GM19240 (cell line): Measurements from ENCODE around the gene HOXD8.

Experiments used
- DNase-seq: peaks from one replicate; pipeline ENCODE4 v3.0.0; 2011; ENCODE audit warnings: low spot score; ENCODE audit not compliant: insufficient read length

HOXD8 gene

DNA sequence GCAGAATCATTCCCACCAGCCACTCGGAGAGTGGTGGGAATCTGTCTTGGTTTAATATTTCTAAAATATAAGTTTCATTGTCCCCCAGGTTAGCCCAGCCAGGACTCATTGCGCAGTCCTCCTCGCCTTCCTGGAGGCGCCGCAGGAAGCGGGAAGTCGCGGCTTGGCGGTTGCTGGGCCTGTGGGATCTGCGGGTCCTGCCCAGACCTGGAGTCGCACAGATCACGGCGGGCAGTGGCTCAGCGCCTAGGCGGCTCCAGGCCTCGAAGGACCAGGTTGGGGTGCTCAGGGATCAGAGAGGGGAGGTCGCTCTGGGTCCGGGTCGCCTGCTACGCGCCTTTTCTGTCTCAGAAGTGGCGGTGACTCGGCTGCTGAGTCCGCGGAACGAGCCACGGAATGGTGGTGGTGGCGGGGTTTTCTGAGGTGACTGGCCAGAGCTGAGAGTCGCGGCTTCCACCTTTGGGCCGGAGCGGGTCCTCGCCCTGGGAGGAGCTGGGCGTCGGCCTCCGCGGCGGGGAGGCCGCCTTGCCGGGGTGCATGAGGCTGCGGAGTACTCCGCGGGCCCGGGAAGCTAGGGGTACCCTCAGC is 30.3 kb downstream of the HOXD8 start:
- no peak for DNase-seq

GRCh38 chr2:176160251-176160985 is 30.9 kb downstream of the HOXD8 start:
- DNase-seq = no peak

DNA sequence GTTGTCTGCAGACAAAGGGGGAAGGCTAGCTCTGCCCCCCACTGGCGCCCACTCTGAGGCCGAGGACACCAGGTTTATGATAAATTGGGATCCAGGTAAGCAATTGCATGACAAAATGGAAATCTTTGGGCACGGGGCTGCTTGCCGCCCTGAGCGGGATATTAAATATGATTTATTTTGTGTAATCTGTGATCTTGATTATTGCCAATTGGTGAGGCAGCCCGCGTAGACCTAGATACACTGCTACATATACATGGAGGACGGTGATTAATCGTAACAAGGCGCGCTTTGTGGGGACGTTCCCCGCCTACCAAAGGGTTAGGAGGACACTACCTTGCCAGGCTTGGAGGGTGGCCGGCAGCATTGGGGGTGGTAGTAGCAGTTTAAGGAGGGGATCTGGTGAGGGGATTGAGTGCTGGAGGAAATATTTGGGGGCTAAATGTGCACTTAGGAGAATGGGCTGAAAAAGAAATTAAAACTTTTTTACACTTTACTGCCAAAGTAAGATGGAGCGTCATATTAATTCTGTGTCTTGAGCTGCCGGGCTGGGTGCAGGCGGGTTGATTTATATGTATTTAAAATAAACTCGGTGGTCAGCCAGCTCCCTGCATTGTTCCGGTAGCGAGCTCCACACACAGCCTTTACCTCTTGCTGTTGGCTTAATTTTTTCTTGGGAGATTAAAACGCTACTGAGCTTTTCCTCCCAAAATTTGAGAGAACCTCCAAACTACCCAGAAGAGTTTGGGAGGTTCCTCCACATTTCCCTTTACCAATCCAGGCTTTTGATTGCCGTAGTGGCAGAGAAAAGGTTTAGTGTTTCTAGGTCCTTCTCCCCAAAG is 31.7 kb downstream of the HOXD8 start:
- DNase-seq = no peak

DNA sequence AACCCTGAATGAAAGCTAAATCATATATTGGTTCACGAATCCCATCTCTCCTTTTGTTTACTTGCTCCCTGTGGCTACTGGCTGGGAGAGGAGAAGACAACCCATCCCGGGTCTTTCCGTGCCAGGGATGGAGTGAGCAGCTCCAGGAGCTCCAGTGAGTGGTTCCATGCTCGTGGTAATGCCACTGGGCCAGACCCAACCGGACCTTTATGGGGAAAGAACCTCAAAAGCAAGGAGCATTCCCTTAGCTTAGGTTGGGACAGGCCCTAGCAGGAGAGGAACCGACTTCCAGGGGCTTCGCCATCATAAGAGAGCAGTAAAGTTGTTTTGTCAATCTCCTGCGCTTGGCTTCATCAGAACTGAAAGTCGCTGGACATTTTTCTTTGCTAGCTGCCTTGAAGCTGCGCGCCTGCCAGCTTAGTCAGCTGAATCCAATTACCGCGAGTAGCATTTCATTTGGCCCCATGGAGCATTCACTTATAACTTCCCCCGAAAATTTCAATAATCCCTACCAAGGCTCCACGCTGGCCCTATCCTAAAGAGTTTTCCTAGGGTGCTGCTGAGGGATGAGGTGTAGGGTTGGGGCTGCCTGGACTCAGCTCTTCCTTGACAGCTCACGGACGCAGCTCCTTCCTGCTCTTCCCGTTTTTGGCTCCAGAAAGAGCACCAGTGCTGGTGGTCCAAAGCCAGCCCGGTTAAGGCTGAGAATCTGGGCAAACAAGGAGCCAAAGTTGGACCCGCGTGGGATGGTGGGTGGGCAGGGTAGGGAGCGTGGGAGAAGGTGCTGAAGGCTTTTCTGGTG is 32.5 kb downstream of the HOXD8 start:
- DNase-seq = no peak

- no peak for DNase-seq
These were observed 33.6 kb downstream of the HOXD8 start for GRCh38 chr2:176162911-176163671.

GRCh38 chr2:176163672-176164056 is 34.2 kb downstream of the HOXD8 start:
- no peak for DNase-seq

DNA sequence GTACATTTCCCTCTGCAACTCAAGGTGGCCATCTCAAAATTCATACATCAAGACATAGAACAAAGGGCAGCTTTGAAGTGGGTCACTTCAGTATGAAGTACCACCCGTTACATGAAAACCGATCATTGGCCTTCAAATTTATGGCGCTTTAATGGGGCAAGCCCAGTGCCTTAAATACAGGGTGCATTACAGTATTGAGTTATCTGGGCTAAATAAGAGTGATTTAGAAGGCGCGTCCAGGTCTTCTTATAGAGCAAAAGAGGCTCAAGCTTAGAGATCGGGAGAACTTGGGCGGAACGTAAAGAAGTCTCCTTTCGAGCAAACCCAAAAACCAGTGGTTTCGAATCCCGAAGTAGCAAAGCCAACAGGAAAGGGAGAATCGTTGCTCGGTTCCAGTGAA is 34.7 kb downstream of the HOXD8 start:
- no peak for DNase-seq

DNA sequence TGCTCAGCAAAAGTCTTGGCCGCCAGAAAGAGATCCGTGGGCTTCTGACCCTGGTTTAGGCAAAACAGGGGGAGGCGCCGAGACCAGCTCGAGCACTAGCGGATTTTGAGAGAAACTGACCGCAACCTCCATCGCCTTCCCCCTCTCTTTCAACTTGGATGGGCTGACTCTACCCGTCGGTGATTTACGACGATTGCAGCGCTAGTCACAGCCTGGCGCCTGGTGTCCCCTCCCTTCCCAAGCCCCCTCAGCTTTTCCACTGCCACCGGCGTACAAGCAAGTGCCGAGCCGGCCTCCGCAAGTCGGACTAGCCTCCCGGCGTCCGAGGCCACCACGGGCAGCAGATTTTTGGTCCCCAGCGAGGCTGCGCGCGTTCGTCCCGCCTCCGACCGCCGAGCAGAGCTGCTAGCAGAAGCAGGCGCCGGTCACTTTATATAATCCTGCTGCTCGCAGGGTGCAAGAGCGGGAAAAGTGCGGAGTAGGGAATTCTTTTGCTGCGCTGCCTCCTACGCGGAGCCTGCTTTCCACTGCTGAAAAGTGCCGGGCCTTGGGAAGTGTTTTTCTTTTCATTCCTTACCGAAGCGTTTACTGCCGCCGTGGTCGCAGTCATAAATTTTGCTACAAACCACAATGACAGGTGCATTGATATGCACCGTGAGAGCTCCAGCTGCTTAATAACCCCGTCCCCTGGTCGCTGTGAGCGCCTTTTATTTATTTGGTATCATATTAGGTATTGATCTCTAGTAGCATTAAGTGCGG is 35.3 kb downstream of the HOXD8 start:
- DNase-seq = no peak

DNA sequence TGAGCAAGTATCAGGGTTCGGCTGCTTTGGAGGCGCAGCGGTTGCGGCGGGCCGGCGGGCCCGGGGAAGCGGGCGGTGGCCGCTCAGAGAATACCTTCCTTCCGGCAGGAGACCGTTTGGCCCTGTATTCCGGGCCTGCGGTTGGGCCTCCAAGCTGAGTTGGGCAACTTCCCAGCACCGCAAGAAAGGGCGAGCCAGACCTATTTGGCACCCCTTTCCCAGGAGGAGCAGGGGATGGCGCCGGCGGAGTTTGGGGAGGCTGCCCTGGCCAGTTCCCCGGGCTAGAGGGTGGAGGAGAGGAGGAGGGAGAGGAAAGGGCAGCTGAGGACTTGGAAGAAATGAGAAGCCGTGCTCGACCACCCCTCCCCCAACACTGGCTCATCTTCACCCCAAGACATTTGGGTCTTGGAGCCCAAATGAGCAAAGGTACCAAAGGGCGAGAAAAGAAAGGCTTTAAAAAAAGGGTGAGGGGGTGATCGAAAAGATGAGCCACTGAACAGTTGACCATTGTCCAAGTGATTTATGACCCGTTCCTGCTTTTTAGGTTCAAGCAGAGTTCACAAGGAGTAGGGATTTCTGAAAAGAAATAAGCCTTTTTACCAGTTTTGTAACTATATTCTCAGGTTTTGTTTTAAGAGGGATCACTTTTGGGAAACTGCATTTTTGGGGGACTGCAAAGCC is 36.0 kb downstream of the HOXD8 start:
- no peak for DNase-seq

DNA sequence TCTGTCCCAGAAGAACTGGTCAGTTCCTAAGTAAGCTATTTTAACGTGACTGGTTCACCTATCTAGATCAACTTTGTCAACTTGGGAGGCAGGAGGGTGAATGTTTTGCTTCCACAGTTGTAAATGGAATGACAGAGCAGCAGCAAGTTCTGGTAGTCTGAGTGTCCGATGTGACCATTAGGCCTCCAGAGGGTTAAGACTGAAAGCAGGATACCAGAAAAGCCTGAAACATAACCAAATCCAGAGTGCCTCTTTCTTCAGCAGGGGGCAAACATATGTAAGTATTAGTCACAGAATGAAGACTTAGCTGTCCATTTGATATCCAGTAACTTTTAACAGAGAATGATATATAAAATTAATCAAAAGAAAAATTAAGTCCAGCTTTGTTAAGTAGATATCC is 36.8 kb downstream of the HOXD8 start:
- no peak for DNase-seq

GRCh38 chr2:176167398-176167797 is 37.9 kb downstream of the HOXD8 start:
- DNase-seq = no peak

GRCh38 chr2:176169181-176169580 is 39.7 kb downstream of the HOXD8 start:
- DNase-seq = no peak

DNA sequence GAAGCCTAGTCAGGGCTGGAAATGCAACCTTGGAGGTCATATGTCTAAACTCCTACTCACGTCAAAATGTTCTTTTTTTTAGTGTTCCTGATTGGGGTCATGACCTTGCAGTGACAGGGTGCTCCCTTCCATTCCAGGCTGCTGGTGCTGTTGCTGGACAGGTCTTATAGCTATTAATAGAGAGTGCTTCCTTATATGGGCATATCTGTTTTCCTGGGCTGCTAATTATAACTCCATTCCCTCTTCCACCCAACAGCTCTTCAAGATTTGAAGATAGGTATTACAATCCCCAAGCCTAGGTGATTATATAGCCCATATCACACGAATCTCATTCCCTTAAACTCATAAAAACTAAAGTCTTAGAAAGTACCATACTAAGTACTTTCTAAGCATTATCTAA is 40.2 kb downstream of the HOXD8 start:
- DNase-seq = no peak

GRCh38 chr2:176170602-176171305 is 41.2 kb downstream of the HOXD8 start:
- no peak for DNase-seq

DNA sequence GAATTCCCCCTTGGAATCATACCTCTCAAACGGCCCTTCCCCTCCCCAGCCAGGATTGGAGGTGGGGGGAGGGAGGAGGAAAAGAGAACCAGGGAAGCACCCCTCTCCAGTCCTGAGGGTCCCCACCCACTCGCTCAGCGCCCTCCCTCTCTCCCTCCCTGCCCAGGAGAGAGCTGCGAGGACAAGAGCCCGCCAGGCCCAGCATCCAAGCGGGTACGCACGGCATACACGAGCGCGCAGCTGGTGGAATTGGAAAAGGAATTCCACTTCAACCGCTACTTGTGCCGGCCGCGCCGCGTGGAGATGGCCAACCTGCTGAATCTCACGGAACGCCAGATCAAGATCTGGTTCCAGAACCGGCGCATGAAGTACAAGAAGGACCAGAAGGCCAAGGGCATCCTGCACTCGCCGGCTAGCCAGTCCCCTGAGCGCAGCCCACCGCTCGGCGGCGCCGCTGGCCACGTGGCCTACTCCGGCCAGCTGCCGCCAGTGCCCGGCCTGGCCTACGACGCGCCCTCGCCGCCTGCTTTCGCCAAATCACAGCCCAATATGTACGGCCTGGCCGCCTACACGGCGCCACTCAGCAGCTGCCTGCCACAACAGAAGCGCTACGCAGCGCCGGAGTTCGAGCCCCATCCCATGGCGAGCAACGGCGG is 42.0 kb downstream of the HOXD8 start:
- no peak for DNase-seq

GRCh38 chr2:176172007-176172894 is 42.7 kb downstream of the HOXD8 start:
- DNase-seq = no peak

- no peak for DNase-seq
These were observed 43.5 kb downstream of the HOXD8 start for GRCh38 chr2:176172895-176173566.
